Endothelial cell of umbilical vein (primary cell): Measurements from ENCODE around the gene PAPPA. TPM values are rescaled to one million over a fixed set of nuclear protein-coding genes. Genes with fewer than 3 reads are reported as not detected.

Experiments used
- BruUV-seq: library from RNA; stranded (reverse); fragments of 400-500 nt; replicated peaks from 2 replicates; lab custom pipeline; 2021; lab: Mats Ljungman, UMichigan
- CTCF ChIA-PET: fragments of 300-600, 350-600 bp; sonication (Branson Sonifier 250); formaldehyde crosslinking; loops from one replicate; lab custom pipeline; 2021; ENCODE audit warnings: antibody characterized with exemption, inconsistent platforms; lab: Charles Lee
- POLR2A ChIA-PET: fragments of 300-600, 350-600 bp; sonication (Branson Sonifier 250); formaldehyde crosslinking; loops from one replicate; lab custom pipeline; 2021; ENCODE audit warnings: antibody characterized with exemption, inconsistent platforms; lab: Charles Lee
- DNase-seq: peaks from one replicate; pipeline ENCODE4 v3.0.0-alpha.2; 2011; ENCODE audit warnings: low read depth, low spot score
- FAIRE-seq: peaks from 2 replicates; lab custom pipeline; 2011; peaks lifted over from hg19 to GRCh38; lab: Jason Lieb, UNC
- H2AFZ ChIP-seq: 2 replicates; pipeline ENCODE4 v1.6.0; 2012; ENCODE audit warnings: low read depth, low read length, control low read depth, inconsistent platforms
- H3K27ac ChIP-seq: 2 replicates; pipeline ENCODE4 v1.5.1; 2011; ENCODE audit warnings: low read depth, mild to moderate bottlenecking, control low read depth, low read length, moderate library complexity; ENCODE audit not compliant: insufficient read depth
- H3K27me3 ChIP-seq, 2 experiments: 2 replicates each; pipeline versions ENCODE4 v1.6.0 to v1.6.1; 2011; ENCODE audit warnings: low read length in 2 of 2, mixed read lengths in 1 of 2; ENCODE audit not compliant: control insufficient read depth in 2 of 2, insufficient read depth in 2 of 2
- H3K36me3 ChIP-seq, 2 experiments: 2 replicates in 1 of 2; 3 replicates in 1 of 2; pipeline ENCODE4 v1.5.1; 2011; ENCODE audit warnings: low read length in 2 of 2, mild to moderate bottlenecking in 1 of 2, moderate library complexity in 1 of 2; ENCODE audit not compliant: control insufficient read depth in 2 of 2, insufficient read depth in 2 of 2; ENCODE audit errors: extremely low read depth in 1 of 2
- H3K4me1 ChIP-seq: 3 replicates; pipeline ENCODE4 v1.5.1; 2011; ENCODE audit warnings: mild to moderate bottlenecking, low read length; ENCODE audit not compliant: control insufficient read depth, insufficient read depth; ENCODE audit errors: extremely low read depth
- H3K4me2 ChIP-seq: 2 replicates; pipeline ENCODE4 v1.6.1; 2011; ENCODE audit warnings: low read length, control low read depth, mixed read lengths; ENCODE audit not compliant: insufficient read depth
- H3K4me3 ChIP-seq, 3 experiments: fragments of 200-600 bp in 1 of 3; sonication (generic), shearing (Covaris generic) in 1 of 3; replicated peaks in 1 of 3; 2 replicates each; pipeline ENCODE4 v1.5.1; 2011 to 2016; ENCODE audit warnings: control low read depth in 3 of 3, low read length in 3 of 3, mild to moderate bottlenecking in 2 of 3, inconsistent platforms in 1 of 3, low read depth in 1 of 3, moderate library complexity in 1 of 3; ENCODE audit not compliant: insufficient read depth in 1 of 3
- H3K79me2 ChIP-seq: 2 replicates; pipeline ENCODE4 v1.6.0; 2012; ENCODE audit warnings: low read length, inconsistent platforms; ENCODE audit not compliant: control insufficient read depth, insufficient read depth
- H3K9ac ChIP-seq: replicated peaks from 2 replicates; pipeline ENCODE3; 2011; ENCODE audit warnings: low read length, control low read depth; ENCODE audit not compliant: insufficient read depth; ENCODE audit errors: extremely low read depth
- H3K9me1 ChIP-seq: replicated peaks from 3 replicates; pipeline ENCODE4 v1.6.0; 2011; ENCODE audit warnings: mild to moderate bottlenecking, low read length; ENCODE audit not compliant: control insufficient read depth, insufficient read depth; ENCODE audit errors: extremely low read depth
- H3K9me3 ChIP-seq: replicated peaks from 2 replicates; pipeline ENCODE4 v1.5.1; 2012; ENCODE audit warnings: low read length, inconsistent platforms; ENCODE audit not compliant: control insufficient read depth, insufficient read depth
- H4K20me1 ChIP-seq: replicated peaks from 2 replicates; pipeline ENCODE3; 2011; ENCODE audit warnings: mild to moderate bottlenecking, low read length; ENCODE audit not compliant: control insufficient read depth, insufficient read depth; ENCODE audit errors: extremely low read depth
- EZH2 ChIP-seq: IDR thresholded peaks from 2 replicates; pipeline ENCODE4 v1.6.1; 2012; ENCODE audit warnings: borderline replicate concordance, low read depth, mild to moderate bottlenecking, moderate library complexity, low read length, inconsistent platforms; ENCODE audit not compliant: severe bottlenecking
- FOS ChIP-seq: IDR thresholded peaks from 2 replicates; pipeline ENCODE4 v1.6.1; 2011; ENCODE audit warnings: mild to moderate bottlenecking, low read length, moderate library complexity, borderline replicate concordance; ENCODE audit not compliant: insufficient read depth
- GATA2 ChIP-seq: IDR thresholded peaks from 2 replicates; pipeline ENCODE4 v1.7.0; 2011; ENCODE audit warnings: low read depth, mild to moderate bottlenecking, moderate library complexity, mixed read lengths, low read length; ENCODE audit not compliant: insufficient read length, insufficient read depth
- JUN ChIP-seq: IDR thresholded peaks from 2 replicates; pipeline ENCODE4 v1.6.1; 2011; ENCODE audit warnings: borderline replicate concordance, low read depth; ENCODE audit not compliant: insufficient read length, insufficient read depth
- MAX ChIP-seq: IDR thresholded peaks from 2 replicates; pipeline ENCODE4 v1.6.1; 2011; ENCODE audit not compliant: insufficient read depth, insufficient read length
- MYC ChIP-seq: IDR thresholded peaks from one replicate; pipeline ENCODE4 v1.6.1; 2011; ENCODE audit warnings: mild to moderate bottlenecking, low read depth, low read length
- POLR2A ChIP-seq: IDR thresholded peaks from 2 replicates; pipeline ENCODE4 v1.6.1; 2012; ENCODE audit warnings: low read depth, mild to moderate bottlenecking, control low read depth, low read length
- POLR2AphosphoS5 ChIP-seq: IDR thresholded peaks from 2 replicates; pipeline ENCODE4 v1.6.1; 2012; ENCODE audit warnings: low read depth, mild to moderate bottlenecking, control low read depth, low read length, moderate library complexity; ENCODE audit not compliant: insufficient read depth
- dilution Hi-C: fragments of 300-500 bp; cut with MboI; formaldehyde crosslinking; loops from one replicate; pipeline ENCODE4 v1.15.0; 2019; ENCODE audit warnings: low sequenced_read_pairs; ENCODE audit not compliant: extremely low pct_ligation_motif_present
- intact Hi-C: fragments of 100-400 bp; cut with micrococcal nuclease; formaldehyde crosslinking; loops from one replicate; pipeline ENCODE4 v1.10.0; 2022
- polyA plus RNA-seq, 4 experiments: library from polyadenylated mRNA; depleted of rRNA in 3 of 4; stranded (reverse) in 3 of 4; unstranded in 1 of 4; fragments of >200 nt; gene quantifications; 2 replicates each; pipeline versions ENCODE4 v1.2.1 to v1.2.3, GENCODE V29; 2011 to 2012; ENCODE audit warnings: missing spikeins in 1 of 4
- total RNA-seq: library from RNA; stranded (reverse); gene quantifications from 2 replicates; pipeline ENCODE4 v1.2.3, GENCODE V29; 2021
- TF ChIP-seq, protein P1 (sequence below), 2 donors: IDR thresholded peaks; 1 replicate in 1 of 2; 2 replicates in 1 of 2; pipeline ENCODE4 v1.5.1; 2011; ENCODE audit warnings: low read length in 2 of 2, mild to moderate bottlenecking in 2 of 2, moderate library complexity in 2 of 2, control low read depth in 1 of 2, inconsistent platforms in 1 of 2, low read depth in 1 of 2; ENCODE audit not compliant: insufficient read depth in 1 of 2; ENCODE audit errors: extremely low read depth in 1 of 2

The PAPPA gene
- total and polyA plus RNA-seq, 2 donors (not counting 3 experiments of a cell fraction or from before 2014, with no cell fraction given): 0.13 to 0.41 TPM

DNA sequence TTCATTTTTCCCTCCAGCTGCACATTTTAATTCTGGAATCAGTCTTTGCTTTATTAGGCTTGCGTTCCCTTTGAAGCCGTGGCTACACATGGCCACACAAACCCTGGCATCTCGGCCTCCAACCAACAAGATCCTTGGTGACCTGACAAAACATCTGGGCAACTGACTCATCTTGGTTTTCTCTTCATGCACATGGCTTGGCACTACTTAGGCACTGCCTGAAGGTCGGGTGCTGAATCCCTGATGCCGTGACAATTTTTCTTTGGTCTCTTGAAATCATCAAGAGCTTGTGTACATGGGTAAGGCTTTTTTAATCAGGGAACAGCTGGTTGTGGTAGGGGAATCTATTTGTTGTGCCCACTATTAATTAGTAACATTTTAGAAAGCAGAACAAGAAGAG is 16.0 kb upstream of the PAPPA start:
- Histone ChIP-seq H3K9me3 (no peaks in the 10 kb centered on the region), H3K27ac (no peak overlapping the region), H4K20me1 (no peaks in the 10 kb centered on the region), H3K9me1 (no peaks in the 10 kb centered on the region), H3K4me2 (no peak overlapping the region), H3K4me1 (no peaks in the 10 kb centered on the region), H3K9ac (no peak overlapping the region), H3K27me3 (no peaks in the 10 kb centered on the region), H2AFZ (no peak overlapping the region), H3K36me3 (no peaks in the 10 kb centered on the region), H3K4me3 (no peak overlapping the region), H3K79me2 (no peaks in the 10 kb centered on the region)
- FAIRE-seq: no peak
- ChIA-PET POLR2A (no interaction called here), CTCF (no interaction called here)
- intact Hi-C loops (no loop called here), dilution Hi-C loops (no loop called here)
- TF ChIP-seq GATA2: no peak
- DNase-seq: no peak
- BruUV-seq: no TSS peak

GRCh38 chr9:116141864-116142561 is 11.6 kb upstream of the PAPPA start:
- H3K4me1 ChIP-seq: no peaks in the 10 kb centered on the region
- dilution Hi-C loops (no loop called here), intact Hi-C loops (no loop called here)
- no peak overlapping the region for H3K4me3 ChIP-seq
- no peak overlapping the region for H3K9ac ChIP-seq
- no peaks in the 10 kb centered on the region for H3K79me2 ChIP-seq
- H3K9me1 ChIP-seq: no peaks in the 10 kb centered on the region
- FAIRE-seq (no peak), DNase-seq (no peak)
- H4K20me1 ChIP-seq: no peaks in the 10 kb centered on the region
- TF ChIP-seq MAX: no peak
- no peak for TF ChIP-seq JUN
- no peak for TF ChIP-seq GATA2
- no peak for TF ChIP-seq POLR2A
- no peak for TF ChIP-seq EZH2
- TF ChIP-seq MYC: no peak
- TF ChIP-seq, protein P1, sequence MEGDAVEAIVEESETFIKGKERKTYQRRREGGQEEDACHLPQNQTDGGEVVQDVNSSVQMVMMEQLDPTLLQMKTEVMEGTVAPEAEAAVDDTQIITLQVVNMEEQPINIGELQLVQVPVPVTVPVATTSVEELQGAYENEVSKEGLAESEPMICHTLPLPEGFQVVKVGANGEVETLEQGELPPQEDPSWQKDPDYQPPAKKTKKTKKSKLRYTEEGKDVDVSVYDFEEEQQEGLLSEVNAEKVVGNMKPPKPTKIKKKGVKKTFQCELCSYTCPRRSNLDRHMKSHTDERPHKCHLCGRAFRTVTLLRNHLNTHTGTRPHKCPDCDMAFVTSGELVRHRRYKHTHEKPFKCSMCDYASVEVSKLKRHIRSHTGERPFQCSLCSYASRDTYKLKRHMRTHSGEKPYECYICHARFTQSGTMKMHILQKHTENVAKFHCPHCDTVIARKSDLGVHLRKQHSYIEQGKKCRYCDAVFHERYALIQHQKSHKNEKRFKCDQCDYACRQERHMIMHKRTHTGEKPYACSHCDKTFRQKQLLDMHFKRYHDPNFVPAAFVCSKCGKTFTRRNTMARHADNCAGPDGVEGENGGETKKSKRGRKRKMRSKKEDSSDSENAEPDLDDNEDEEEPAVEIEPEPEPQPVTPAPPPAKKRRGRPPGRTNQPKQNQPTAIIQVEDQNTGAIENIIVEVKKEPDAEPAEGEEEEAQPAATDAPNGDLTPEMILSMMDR (IDR thresholded peaks at IDR 0.05; ENCODE audit: extremely low read depth in 1 of 2, insufficient read depth in 1 of 2, low read depth in 1 of 2, low read length in 2 of 2): no peak
- TF ChIP-seq POLR2AphosphoS5: no peak
- TF ChIP-seq FOS: no peak
- H3K36me3 ChIP-seq: no peaks in the 10 kb centered on the region
- H2AFZ ChIP-seq: no peak overlapping the region
- BruUV-seq: no TSS peak
- ChIA-PET CTCF (no interaction called here), POLR2A (no interaction called here)
- H3K27ac ChIP-seq: no peak overlapping the region
- H3K4me2 ChIP-seq: no peak overlapping the region
- H3K27me3 ChIP-seq: no peaks in the 10 kb centered on the region
- H3K9me3 ChIP-seq: no peaks in the 10 kb centered on the region
